Endothelial cell of umbilical vein (primary cell): ENCODE results near the gene L2HGDH. TPM values are rescaled to one million over a fixed set of nuclear protein-coding genes. Genes with fewer than 3 reads are reported as not detected.

ENCODE experiments used
- BruUV-seq: library from RNA; stranded (reverse); fragments of 400-500 nt; replicated peaks from 2 replicates; lab custom pipeline; 2021; lab: Mats Ljungman, UMichigan
- CTCF ChIA-PET: fragments of 300-600, 350-600 bp; sonication (Branson Sonifier 250); formaldehyde crosslinking; loops from one replicate; lab custom pipeline; 2021; ENCODE audit warnings: antibody characterized with exemption, inconsistent platforms; lab: Charles Lee
- POLR2A ChIA-PET: fragments of 300-600, 350-600 bp; sonication (Branson Sonifier 250); formaldehyde crosslinking; loops from one replicate; lab custom pipeline; 2021; ENCODE audit warnings: antibody characterized with exemption, inconsistent platforms; lab: Charles Lee
- DNase-seq: peaks from one replicate; pipeline ENCODE4 v3.0.0-alpha.2; 2011; ENCODE audit warnings: low read depth, low spot score
- FAIRE-seq: peaks from 2 replicates; lab custom pipeline; 2011; peaks lifted over from hg19 to GRCh38; lab: Jason Lieb, UNC
- H2AFZ ChIP-seq: 2 replicates; pipeline ENCODE4 v1.6.0; 2012; ENCODE audit warnings: low read depth, low read length, control low read depth, inconsistent platforms
- H3K27ac ChIP-seq: 2 replicates; pipeline ENCODE4 v1.5.1; 2011; ENCODE audit warnings: low read depth, mild to moderate bottlenecking, control low read depth, low read length, moderate library complexity; ENCODE audit not compliant: insufficient read depth
- H3K27me3 ChIP-seq, 2 experiments: 2 replicates each; pipeline versions ENCODE4 v1.6.0 to v1.6.1; 2011; ENCODE audit warnings: low read length in 2 of 2, mixed read lengths in 1 of 2; ENCODE audit not compliant: control insufficient read depth in 2 of 2, insufficient read depth in 2 of 2
- H3K36me3 ChIP-seq, 2 experiments: 2 replicates in 1 of 2; 3 replicates in 1 of 2; pipeline ENCODE4 v1.5.1; 2011; ENCODE audit warnings: low read length in 2 of 2, mild to moderate bottlenecking in 1 of 2, moderate library complexity in 1 of 2; ENCODE audit not compliant: control insufficient read depth in 2 of 2, insufficient read depth in 2 of 2; ENCODE audit errors: extremely low read depth in 1 of 2
- H3K4me1 ChIP-seq: 3 replicates; pipeline ENCODE4 v1.5.1; 2011; ENCODE audit warnings: mild to moderate bottlenecking, low read length; ENCODE audit not compliant: control insufficient read depth, insufficient read depth; ENCODE audit errors: extremely low read depth
- H3K4me2 ChIP-seq: 2 replicates; pipeline ENCODE4 v1.6.1; 2011; ENCODE audit warnings: low read length, control low read depth, mixed read lengths; ENCODE audit not compliant: insufficient read depth
- H3K4me3 ChIP-seq, 3 experiments: fragments of 200-600 bp in 1 of 3; sonication (generic), shearing (Covaris generic) in 1 of 3; replicated peaks in 1 of 3; 2 replicates each; pipeline ENCODE4 v1.5.1; 2011 to 2016; ENCODE audit warnings: control low read depth in 3 of 3, low read length in 3 of 3, mild to moderate bottlenecking in 2 of 3, inconsistent platforms in 1 of 3, low read depth in 1 of 3, moderate library complexity in 1 of 3; ENCODE audit not compliant: insufficient read depth in 1 of 3
- H3K79me2 ChIP-seq: 2 replicates; pipeline ENCODE4 v1.6.0; 2012; ENCODE audit warnings: low read length, inconsistent platforms; ENCODE audit not compliant: control insufficient read depth, insufficient read depth
- H3K9ac ChIP-seq: replicated peaks from 2 replicates; pipeline ENCODE3; 2011; ENCODE audit warnings: low read length, control low read depth; ENCODE audit not compliant: insufficient read depth; ENCODE audit errors: extremely low read depth
- H3K9me1 ChIP-seq: replicated peaks from 3 replicates; pipeline ENCODE4 v1.6.0; 2011; ENCODE audit warnings: mild to moderate bottlenecking, low read length; ENCODE audit not compliant: control insufficient read depth, insufficient read depth; ENCODE audit errors: extremely low read depth
- H3K9me3 ChIP-seq: replicated peaks from 2 replicates; pipeline ENCODE4 v1.5.1; 2012; ENCODE audit warnings: low read length, inconsistent platforms; ENCODE audit not compliant: control insufficient read depth, insufficient read depth
- H4K20me1 ChIP-seq: replicated peaks from 2 replicates; pipeline ENCODE3; 2011; ENCODE audit warnings: mild to moderate bottlenecking, low read length; ENCODE audit not compliant: control insufficient read depth, insufficient read depth; ENCODE audit errors: extremely low read depth
- EZH2 ChIP-seq: IDR thresholded peaks from 2 replicates; pipeline ENCODE4 v1.6.1; 2012; ENCODE audit warnings: borderline replicate concordance, low read depth, mild to moderate bottlenecking, moderate library complexity, low read length, inconsistent platforms; ENCODE audit not compliant: severe bottlenecking
- FOS ChIP-seq: IDR thresholded peaks from 2 replicates; pipeline ENCODE4 v1.6.1; 2011; ENCODE audit warnings: mild to moderate bottlenecking, low read length, moderate library complexity, borderline replicate concordance; ENCODE audit not compliant: insufficient read depth
- GATA2 ChIP-seq: IDR thresholded peaks from 2 replicates; pipeline ENCODE4 v1.7.0; 2011; ENCODE audit warnings: low read depth, mild to moderate bottlenecking, moderate library complexity, mixed read lengths, low read length; ENCODE audit not compliant: insufficient read length, insufficient read depth
- JUN ChIP-seq: IDR thresholded peaks from 2 replicates; pipeline ENCODE4 v1.6.1; 2011; ENCODE audit warnings: borderline replicate concordance, low read depth; ENCODE audit not compliant: insufficient read length, insufficient read depth
- MAX ChIP-seq: IDR thresholded peaks from 2 replicates; pipeline ENCODE4 v1.6.1; 2011; ENCODE audit not compliant: insufficient read depth, insufficient read length
- MYC ChIP-seq: IDR thresholded peaks from one replicate; pipeline ENCODE4 v1.6.1; 2011; ENCODE audit warnings: mild to moderate bottlenecking, low read depth, low read length
- POLR2A ChIP-seq: IDR thresholded peaks from 2 replicates; pipeline ENCODE4 v1.6.1; 2012; ENCODE audit warnings: low read depth, mild to moderate bottlenecking, control low read depth, low read length
- POLR2AphosphoS5 ChIP-seq: IDR thresholded peaks from 2 replicates; pipeline ENCODE4 v1.6.1; 2012; ENCODE audit warnings: low read depth, mild to moderate bottlenecking, control low read depth, low read length, moderate library complexity; ENCODE audit not compliant: insufficient read depth
- dilution Hi-C: fragments of 300-500 bp; cut with MboI; formaldehyde crosslinking; loops from one replicate; pipeline ENCODE4 v1.15.0; 2019; ENCODE audit warnings: low sequenced_read_pairs; ENCODE audit not compliant: extremely low pct_ligation_motif_present
- intact Hi-C: fragments of 100-400 bp; cut with micrococcal nuclease; formaldehyde crosslinking; loops from one replicate; pipeline ENCODE4 v1.10.0; 2022
- polyA plus RNA-seq, 4 experiments: library from polyadenylated mRNA; depleted of rRNA in 3 of 4; stranded (reverse) in 3 of 4; unstranded in 1 of 4; fragments of >200 nt; gene quantifications; 2 replicates each; pipeline versions ENCODE4 v1.2.1 to v1.2.3, GENCODE V29; 2011 to 2012; ENCODE audit warnings: missing spikeins in 1 of 4
- total RNA-seq: library from RNA; stranded (reverse); gene quantifications from 2 replicates; pipeline ENCODE4 v1.2.3, GENCODE V29; 2021
- TF ChIP-seq, protein P1 (sequence below), 2 donors: IDR thresholded peaks; 1 replicate in 1 of 2; 2 replicates in 1 of 2; pipeline ENCODE4 v1.5.1; 2011; ENCODE audit warnings: low read length in 2 of 2, mild to moderate bottlenecking in 2 of 2, moderate library complexity in 2 of 2, control low read depth in 1 of 2, inconsistent platforms in 1 of 2, low read depth in 1 of 2; ENCODE audit not compliant: insufficient read depth in 1 of 2; ENCODE audit errors: extremely low read depth in 1 of 2

Gene L2HGDH
- total and polyA plus RNA-seq, 2 donors (not counting 3 experiments of a cell fraction or from before 2014, with no cell fraction given), result 2.5 to 5.3 TPM

DNA sequence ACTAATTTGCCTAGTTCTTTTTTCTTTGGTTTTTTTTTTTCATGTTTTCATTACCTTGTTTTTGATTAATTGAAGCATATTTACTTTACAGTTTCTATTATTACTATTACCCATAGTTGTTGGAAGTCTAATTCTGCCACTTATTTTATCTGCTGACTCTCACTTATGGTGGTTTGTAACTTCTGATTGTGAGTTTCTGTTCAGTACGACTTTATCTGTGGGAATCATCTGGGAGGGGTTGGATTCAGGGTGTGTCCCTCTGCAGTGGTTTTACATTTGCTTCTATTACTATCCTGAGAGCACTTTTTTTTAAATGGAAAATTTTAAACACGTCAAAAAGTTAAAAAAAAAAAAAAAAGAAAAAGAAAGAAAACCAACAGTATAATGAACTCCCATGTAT is 54.3 kb downstream of the L2HGDH start:
- CTCF ChIA-PET, result no interaction called here
- dilution Hi-C loops, result no loop called here

More for the DNA sequence above, 54.3 kb downstream of the L2HGDH start:
- no peak overlapping the region for H3K4me2 ChIP-seq
- no peak overlapping the region for H3K27ac ChIP-seq
- no peak overlapping the region for H3K4me3 ChIP-seq
- no peaks in the 10 kb centered on the region for H3K4me1 ChIP-seq
- H2AFZ ChIP-seq, result no peak overlapping the region
- H3K9me1 ChIP-seq, result no peaks in the 10 kb centered on the region
- H3K9me3 ChIP-seq, result no peaks in the 10 kb centered on the region
- intact Hi-C loops, result no loop called here
- H3K27me3 ChIP-seq, result no peaks in the 10 kb centered on the region
- POLR2A ChIA-PET, result no interaction called here
- TF ChIP-seq, protein P1, sequence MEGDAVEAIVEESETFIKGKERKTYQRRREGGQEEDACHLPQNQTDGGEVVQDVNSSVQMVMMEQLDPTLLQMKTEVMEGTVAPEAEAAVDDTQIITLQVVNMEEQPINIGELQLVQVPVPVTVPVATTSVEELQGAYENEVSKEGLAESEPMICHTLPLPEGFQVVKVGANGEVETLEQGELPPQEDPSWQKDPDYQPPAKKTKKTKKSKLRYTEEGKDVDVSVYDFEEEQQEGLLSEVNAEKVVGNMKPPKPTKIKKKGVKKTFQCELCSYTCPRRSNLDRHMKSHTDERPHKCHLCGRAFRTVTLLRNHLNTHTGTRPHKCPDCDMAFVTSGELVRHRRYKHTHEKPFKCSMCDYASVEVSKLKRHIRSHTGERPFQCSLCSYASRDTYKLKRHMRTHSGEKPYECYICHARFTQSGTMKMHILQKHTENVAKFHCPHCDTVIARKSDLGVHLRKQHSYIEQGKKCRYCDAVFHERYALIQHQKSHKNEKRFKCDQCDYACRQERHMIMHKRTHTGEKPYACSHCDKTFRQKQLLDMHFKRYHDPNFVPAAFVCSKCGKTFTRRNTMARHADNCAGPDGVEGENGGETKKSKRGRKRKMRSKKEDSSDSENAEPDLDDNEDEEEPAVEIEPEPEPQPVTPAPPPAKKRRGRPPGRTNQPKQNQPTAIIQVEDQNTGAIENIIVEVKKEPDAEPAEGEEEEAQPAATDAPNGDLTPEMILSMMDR (IDR thresholded peaks at IDR 0.05; ENCODE audit: extremely low read depth in 1 of 2, insufficient read depth in 1 of 2, low read depth in 1 of 2, low read length in 2 of 2), result no peak
- TF ChIP-seq POLR2AphosphoS5, result no peak
- TF ChIP-seq GATA2, result no peak
- TF ChIP-seq POLR2A, result no peak
- TF ChIP-seq JUN, result no peak
- TF ChIP-seq MAX, result no peak
- no peak for TF ChIP-seq EZH2
- TF ChIP-seq MYC, result no peak
- no peak for TF ChIP-seq FOS
- BruUV-seq, result no TSS peak
- no peaks in the 10 kb centered on the region for H3K36me3 ChIP-seq
- no peak overlapping the region for H3K9ac ChIP-seq
- H3K79me2 ChIP-seq, result no peaks in the 10 kb centered on the region
- DNase-seq (no peak), FAIRE-seq (no peak)
- no peaks in the 10 kb centered on the region for H4K20me1 ChIP-seq
